ENCODE results near the gene BAZ1B.

BAZ1B gene

DNA sequence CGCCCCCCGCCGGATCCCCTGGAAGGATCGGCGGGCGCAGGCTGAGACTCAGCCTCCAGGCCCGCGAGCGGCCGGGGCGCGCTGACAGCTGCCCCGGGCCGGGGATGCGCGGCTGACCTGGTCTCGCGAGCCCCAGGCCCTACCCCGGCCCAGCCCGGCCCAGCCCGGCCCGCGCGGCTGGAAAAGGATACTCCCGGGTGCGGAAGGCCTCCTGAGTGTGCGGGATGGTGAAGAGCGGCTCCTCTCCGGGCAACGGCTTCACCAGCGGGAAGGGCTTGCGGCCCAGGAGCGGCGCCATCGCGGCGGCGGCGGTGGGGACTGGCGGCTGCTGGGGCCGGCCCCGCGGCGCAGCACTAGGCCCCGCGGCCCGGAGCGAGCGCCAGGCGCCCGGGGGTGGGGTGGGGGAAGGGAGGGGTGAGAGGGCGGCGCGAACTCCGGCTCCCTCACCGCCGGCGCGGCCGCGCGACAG is 423 bp downstream of the BAZ1B start (continued):
- TF ChIP-seq, protein P1, sequence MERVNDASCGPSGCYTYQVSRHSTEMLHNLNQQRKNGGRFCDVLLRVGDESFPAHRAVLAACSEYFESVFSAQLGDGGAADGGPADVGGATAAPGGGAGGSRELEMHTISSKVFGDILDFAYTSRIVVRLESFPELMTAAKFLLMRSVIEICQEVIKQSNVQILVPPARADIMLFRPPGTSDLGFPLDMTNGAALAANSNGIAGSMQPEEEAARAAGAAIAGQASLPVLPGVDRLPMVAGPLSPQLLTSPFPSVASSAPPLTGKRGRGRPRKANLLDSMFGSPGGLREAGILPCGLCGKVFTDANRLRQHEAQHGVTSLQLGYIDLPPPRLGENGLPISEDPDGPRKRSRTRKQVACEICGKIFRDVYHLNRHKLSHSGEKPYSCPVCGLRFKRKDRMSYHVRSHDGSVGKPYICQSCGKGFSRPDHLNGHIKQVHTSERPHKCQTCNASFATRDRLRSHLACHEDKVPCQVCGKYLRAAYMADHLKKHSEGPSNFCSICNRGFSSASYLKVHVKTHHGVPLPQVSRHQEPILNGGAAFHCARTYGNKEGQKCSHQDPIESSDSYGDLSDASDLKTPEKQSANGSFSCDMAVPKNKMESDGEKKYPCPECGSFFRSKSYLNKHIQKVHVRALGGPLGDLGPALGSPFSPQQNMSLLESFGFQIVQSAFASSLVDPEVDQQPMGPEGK (CRISPR knock-in tag; IDR thresholded peaks at IDR 0.05; ENCODE audit: borderline replicate concordance), result no peak
- TF ChIP-seq ZFP3 (CRISPR knock-in tag; IDR thresholded peaks at IDR 0.05) (no peak), BACH2 (CRISPR knock-in tag; IDR thresholded peaks at IDR 0.05; ENCODE audit: borderline replicate concordance) (no peak), CREB5 (CRISPR knock-in tag; IDR thresholded peaks at IDR 0.05; ENCODE audit: low read depth) (no peak)

DNA sequence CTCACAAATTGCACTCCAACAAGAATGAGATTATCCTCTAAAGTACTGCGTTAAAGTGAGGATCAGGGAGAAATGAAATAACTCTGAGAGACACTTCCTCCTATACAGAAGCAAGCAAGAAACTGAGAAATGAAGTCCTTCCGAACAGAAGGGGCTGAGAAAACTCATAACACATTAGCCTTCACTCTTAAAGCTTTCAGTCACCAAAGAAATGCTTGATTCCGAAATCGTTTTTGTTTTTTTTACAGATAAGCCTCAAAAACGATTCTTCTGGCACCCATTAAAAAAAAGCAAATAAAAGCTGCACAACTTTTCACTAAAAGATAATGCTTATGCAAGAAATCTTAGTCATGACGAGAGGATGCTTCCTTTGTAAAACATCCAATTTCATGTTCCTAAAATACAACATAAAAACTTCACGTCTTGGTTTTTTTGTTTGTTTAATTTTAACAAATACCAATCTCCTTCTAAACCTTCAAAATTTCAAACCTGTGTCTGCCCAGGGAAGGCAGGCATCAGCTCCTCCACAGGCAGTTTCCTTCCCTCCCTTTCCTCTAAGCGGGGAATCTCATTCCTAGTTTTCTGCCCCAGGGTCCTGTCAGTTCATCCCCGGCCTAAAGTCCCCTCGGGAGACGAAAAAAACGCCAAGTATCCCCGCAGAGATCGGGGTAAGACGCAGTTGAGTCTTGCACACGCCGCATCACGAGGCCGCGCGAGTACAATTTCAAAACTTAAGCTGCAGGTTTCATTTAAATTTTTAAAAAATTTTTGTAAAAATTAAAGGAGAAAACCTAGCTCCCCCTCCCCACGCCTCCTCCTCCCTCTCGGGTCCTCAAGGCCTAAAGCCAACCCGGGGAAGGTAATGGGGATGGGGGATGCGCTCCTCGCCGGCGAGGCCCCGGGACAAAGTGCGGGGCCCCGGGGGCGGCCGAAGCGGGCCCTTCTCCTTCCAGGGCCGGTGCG is 1.1 kb downstream of the BAZ1B start:
- TF ChIP-seq RARB (CRISPR knock-in tag; IDR thresholded peaks at IDR 0.05) (no peak), CSDC2 (CRISPR knock-in tag; IDR thresholded peaks at IDR 0.05) (no peak), ZC3H10 (CRISPR knock-in tag; IDR thresholded peaks at IDR 0.05) (no peak), SNAI2 (CRISPR knock-in tag; IDR thresholded peaks at IDR 0.05) (no peak), CSRNP3 (CRISPR knock-in tag; IDR thresholded peaks at IDR 0.05) (no peak)
- no peak for ATAC-seq

GRCh38 chr7:73519867-73520672 is 2.0 kb downstream of the BAZ1B start:
- TF ChIP-seq ESRRG (CRISPR knock-in tag; IDR thresholded peaks at IDR 0.05), result no peak
- TF ChIP-seq POU6F1 (CRISPR knock-in tag; IDR thresholded peaks at IDR 0.05; ENCODE audit: borderline replicate concordance, low read depth), result no peak
- TF ChIP-seq ZFP30 (CRISPR knock-in tag; IDR thresholded peaks at IDR 0.05), result no peak
- TF ChIP-seq TCF4 (CRISPR knock-in tag; IDR thresholded peaks at IDR 0.05; ENCODE audit: borderline replicate concordance), result no peak
- TF ChIP-seq BACH2 (CRISPR knock-in tag; IDR thresholded peaks at IDR 0.05; ENCODE audit: borderline replicate concordance), result no peak
- no peak for TF ChIP-seq SNAI2 (CRISPR knock-in tag; IDR thresholded peaks at IDR 0.05)
- no peak for TF ChIP-seq ZNF565 (CRISPR knock-in tag; conservative IDR thresholded peaks at IDR 0.05; ENCODE audit: low read depth)
- TF ChIP-seq, protein P1 (CRISPR knock-in tag; IDR thresholded peaks at IDR 0.05; ENCODE audit: borderline replicate concordance), result no peak
- no peak for TF ChIP-seq RARB (CRISPR knock-in tag; IDR thresholded peaks at IDR 0.05)
- TF ChIP-seq CSDC2 (CRISPR knock-in tag; IDR thresholded peaks at IDR 0.05), result no peak
- no peak for TF ChIP-seq PPARA (CRISPR knock-in tag; IDR thresholded peaks at IDR 0.05; ENCODE audit: borderline replicate concordance)
- TF ChIP-seq CREB5 (CRISPR knock-in tag; IDR thresholded peaks at IDR 0.05; ENCODE audit: low read depth), result no peak
- TF ChIP-seq CSRNP3 (CRISPR knock-in tag; IDR thresholded peaks at IDR 0.05), result no peak
- ATAC-seq, result no peak

All from SK-N-SH treated with all-trans-retinoic acid at 6 μM for 48 hours (cell line).